Measurements from ENCODE around the gene BCKDK.
"Not testable (repeated sequence)": the region's sequence is repeated elsewhere in the genome, so short reads cannot be mapped to it uniquely, and the experiment has no call there.

BCKDK gene

GRCh38 chr16:31129568-31130335 lies 21.6 kb downstream of the BCKDK start:
- peak; percentile 42 for DNase-seq

- DNase-seq = no peak
Observed at GRCh38 chr16:31130336-31130891, 22.2 kb downstream of the BCKDK start.

- DNase-seq = no peak
Observed at GRCh38 chr16:31130899-31131298, 22.7 kb downstream of the BCKDK start.

- DNase-seq = no peak
Observed at GRCh38 chr16:31131416-31131815, 23.2 kb downstream of the BCKDK start.

GRCh38 chr16:31131841-31132271 lies 23.7 kb downstream of the BCKDK start:
- DNase-seq = no peak

GRCh38 chr16:31132303-31132979 lies 24.3 kb downstream of the BCKDK start:
- DNase-seq = no peak

GRCh38 chr16:31133046-31133501 lies 24.9 kb downstream of the BCKDK start:
- DNase-seq = no peak

- peak; percentile 49 for DNase-seq
Observed at GRCh38 chr16:31134091-31134571, 25.9 kb downstream of the BCKDK start.

GRCh38 chr16:31134625-31135534 lies 26.7 kb downstream of the BCKDK start:
- DNase-seq = no peak

GRCh38 chr16:31135535-31136286 lies 27.5 kb downstream of the BCKDK start, which contains the start of gene PRSS8:
Gene PRSS8, minus strand, starts transcription at chr16:31135727. Its CDS starts 229 bp downstream, at chr16:31135498.
- DNase-seq = peak; percentile 65

- no peak for DNase-seq
Observed at GRCh38 chr16:31136287-31136662, 28.1 kb downstream of the BCKDK start.

- not testable (repeated sequence) for DNase-seq
Observed at GRCh38 chr16:31136822-31137499, 28.8 kb downstream of the BCKDK start.

- DNase-seq = no peak
Observed at GRCh38 chr16:31138621-31139578, 30.7 kb downstream of the BCKDK start.

GRCh38 chr16:31141071-31141469 lies 32.9 kb downstream of the BCKDK start:
- DNase-seq = not testable (repeated sequence)

- peak; percentile 39 for DNase-seq
Observed at GRCh38 chr16:31141489-31142108, 33.4 kb downstream of the BCKDK start.

GRCh38 chr16:31142109-31143010 lies 34.2 kb downstream of the BCKDK start:
- DNase-seq = peak; percentile 100

GRCh38 chr16:31143011-31143693 lies 35.0 kb downstream of the BCKDK start:
- no peak for DNase-seq

- DNase-seq = no peak
Observed at GRCh38 chr16:31143694-31144148, 35.5 kb downstream of the BCKDK start.
